OCI-LY7 (cell line): ENCODE results near the gene CRIP3. TPM values are rescaled to one million over a fixed set of nuclear protein-coding genes. Genes with fewer than 3 reads are reported as not detected.
"Not testable (repeated sequence)": the region's sequence is repeated elsewhere in the genome, so short reads cannot be mapped to it uniquely, and the experiment has no call there.

Source experiments
- Bru-seq: library from RNA; stranded (reverse); fragments of 400-500 nt; gene quantifications from one replicate; lab custom pipeline; 2021; lab: Mats Ljungman, UMichigan
- BruChase-seq, 2 experiments: library from RNA; stranded (reverse); fragments of 400-500 nt; gene quantifications; one replicate each; lab custom pipeline; 2021; lab: Mats Ljungman, UMichigan
- BruUV-seq: library from RNA; stranded (reverse); fragments of 400-500 nt; replicated peaks from 2 replicates; lab custom pipeline; 2021; lab: Mats Ljungman, UMichigan
- CTCF ChIA-PET: fragments of 300-600 bp; sonication (Branson Sonifier 250); formaldehyde crosslinking; loops from one replicate; lab custom pipeline; 2022; ENCODE audit warnings: antibody characterized with exemption; ENCODE audit not compliant: unreplicated experiment; lab: Charles Lee
- POLR2A ChIA-PET: fragments of 300-600 bp; sonication (Branson Sonifier 250); formaldehyde crosslinking; loops from one replicate; lab custom pipeline; 2022; ENCODE audit warnings: antibody characterized with exemption; lab: Charles Lee
- DNase-seq: peaks from one replicate; pipeline ENCODE4 v3.0.0-alpha.2; 2015; ENCODE audit warnings: low spot score
- H2AFZ ChIP-seq: fragments of 200-600 bp; sonication (generic), shearing (Covaris generic); 2 replicates; pipeline ENCODE4 v1.6.1; 2014; ENCODE audit warnings: mild to moderate bottlenecking, antibody characterized with exemption, low read length, moderate library complexity
- H3K27ac ChIP-seq: fragments of 200-600 bp; sonication (generic); 2 replicates; pipeline ENCODE4 v1.5.1; 2014; ENCODE audit warnings: mixed run types, low read depth, mild to moderate bottlenecking, moderate library complexity, low read length, inconsistent platforms; ENCODE audit not compliant: poor library complexity, severe bottlenecking
- H3K36me3 ChIP-seq: fragments of 200-600 bp; sonication (generic); 2 replicates; pipeline ENCODE4 v1.6.1; 2014; ENCODE audit warnings: mild to moderate bottlenecking, antibody characterized with exemption, low read length, moderate library complexity, mixed read lengths; ENCODE audit not compliant: insufficient read depth
- H3K4me1 ChIP-seq: fragments of 200-600 bp; sonication (generic); 2 replicates; pipeline ENCODE4 v1.5.1; 2014; ENCODE audit warnings: mild to moderate bottlenecking, low read length; ENCODE audit not compliant: insufficient read depth, poor library complexity, severe bottlenecking
- H3K4me2 ChIP-seq: fragments of 200-600 bp; sonication (generic); 2 replicates; pipeline ENCODE4 v1.6.1; 2014; ENCODE audit warnings: mild to moderate bottlenecking, low read length
- H3K4me3 ChIP-seq: fragments of 200-600 bp; sonication (generic); 2 replicates; pipeline ENCODE4 v1.5.1; 2014; ENCODE audit warnings: mild to moderate bottlenecking, low read depth, low read length; ENCODE audit not compliant: poor library complexity, severe bottlenecking
- H3K79me2 ChIP-seq: fragments of 200-600 bp; sonication (generic); 2 replicates; pipeline ENCODE4 v1.6.1; 2016; ENCODE audit warnings: low read depth, mild to moderate bottlenecking, low read length, moderate library complexity, mixed read lengths; ENCODE audit not compliant: insufficient read depth
- H3K9me2 ChIP-seq: fragments of 200-600 bp; sonication (generic); 2 replicates; pipeline ENCODE4 v1.6.1; 2016; ENCODE audit warnings: mild to moderate bottlenecking, low read length, mixed read lengths; ENCODE audit not compliant: insufficient read depth
- H3K9me3 ChIP-seq: fragments of 200-600 bp; sonication (generic); 2 replicates; pipeline ENCODE4 v1.6.1; 2014; ENCODE audit warnings: mild to moderate bottlenecking, mixed run types, low read length, mixed read lengths
- H4K20me1 ChIP-seq: fragments of 200-600 bp; sonication (generic); 2 replicates; pipeline ENCODE4 v1.6.1; 2014; ENCODE audit warnings: mild to moderate bottlenecking, antibody characterized with exemption, low read length, moderate library complexity, mixed read lengths; ENCODE audit not compliant: insufficient read depth
- CTCF ChIP-seq: fragments of 200-600 bp; sonication (generic); conservative IDR thresholded peaks from 2 replicates; pipeline ENCODE4 v1.5.1; 2014; ENCODE audit warnings: mild to moderate bottlenecking, antibody characterized with exemption, low read length, moderate library complexity, mixed read lengths
- EZH2phosphoT487 ChIP-seq: fragments of 200-600 bp; sonication (generic); IDR thresholded peaks from 2 replicates; pipeline ENCODE4 v1.6.1; 2018; ENCODE audit warnings: low read depth, borderline replicate concordance, mild to moderate bottlenecking, mixed run types, antibody characterized with exemption, low read length, moderate library complexity, mixed read lengths
- intact Hi-C: fragments of 100-400 bp; cut with micrococcal nuclease; formaldehyde crosslinking; loops from one replicate; pipeline ENCODE4 v1.10.0; 2022; ENCODE audit not compliant: unreplicated experiment
- long read RNA-seq: library from polyadenylated mRNA; stranded (forward); transcript quantifications from one replicate; pipeline ENCODE4 v2.0.0, GENCODE V29; 2022
- total RNA-seq, 2 experiments: library from RNA; depleted of rRNA in 1 of 2; stranded (reverse); fragments of >200 nt in 1 of 2; shearing (Covaris generic) in 1 of 2; gene quantifications; 2 replicates each; pipeline ENCODE4 v1.2.3, GENCODE V29; 2014 to 2022

CRIP3 gene, protein sequence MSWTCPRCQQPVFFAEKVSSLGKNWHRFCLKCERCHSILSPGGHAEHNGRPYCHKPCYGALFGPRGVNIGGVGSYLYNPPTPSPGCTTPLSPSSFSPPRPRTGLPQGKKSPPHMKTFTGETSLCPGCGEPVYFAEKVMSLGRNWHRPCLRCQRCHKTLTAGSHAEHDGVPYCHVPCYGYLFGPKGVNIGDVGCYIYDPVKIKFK
- 2.7 and 2.9 TPM in 2 replicates for total RNA-seq (2014; rRNA removed; shearing (Covaris generic))
- total RNA-seq (2022) = 1.7 TPM in 1 of 2 replicates, not detected in the other
- percentile 15 among the genes with signal in this experiment for Bru-seq, nascent RNA
- BruChase-seq, experiment 1, labeled RNA remaining after a 6-hour chase = percentile 27 among the genes with signal in this experiment
- percentile 20 among the genes with signal in this experiment for BruChase-seq, experiment 2, labeled RNA remaining after a 2-hour chase
- long read RNA-seq, partial matches to known transcripts = 0 of 1 reads
- long read RNA-seq, other reads (novel, unspliced or antisense) = 0 of 1 reads

DNA sequence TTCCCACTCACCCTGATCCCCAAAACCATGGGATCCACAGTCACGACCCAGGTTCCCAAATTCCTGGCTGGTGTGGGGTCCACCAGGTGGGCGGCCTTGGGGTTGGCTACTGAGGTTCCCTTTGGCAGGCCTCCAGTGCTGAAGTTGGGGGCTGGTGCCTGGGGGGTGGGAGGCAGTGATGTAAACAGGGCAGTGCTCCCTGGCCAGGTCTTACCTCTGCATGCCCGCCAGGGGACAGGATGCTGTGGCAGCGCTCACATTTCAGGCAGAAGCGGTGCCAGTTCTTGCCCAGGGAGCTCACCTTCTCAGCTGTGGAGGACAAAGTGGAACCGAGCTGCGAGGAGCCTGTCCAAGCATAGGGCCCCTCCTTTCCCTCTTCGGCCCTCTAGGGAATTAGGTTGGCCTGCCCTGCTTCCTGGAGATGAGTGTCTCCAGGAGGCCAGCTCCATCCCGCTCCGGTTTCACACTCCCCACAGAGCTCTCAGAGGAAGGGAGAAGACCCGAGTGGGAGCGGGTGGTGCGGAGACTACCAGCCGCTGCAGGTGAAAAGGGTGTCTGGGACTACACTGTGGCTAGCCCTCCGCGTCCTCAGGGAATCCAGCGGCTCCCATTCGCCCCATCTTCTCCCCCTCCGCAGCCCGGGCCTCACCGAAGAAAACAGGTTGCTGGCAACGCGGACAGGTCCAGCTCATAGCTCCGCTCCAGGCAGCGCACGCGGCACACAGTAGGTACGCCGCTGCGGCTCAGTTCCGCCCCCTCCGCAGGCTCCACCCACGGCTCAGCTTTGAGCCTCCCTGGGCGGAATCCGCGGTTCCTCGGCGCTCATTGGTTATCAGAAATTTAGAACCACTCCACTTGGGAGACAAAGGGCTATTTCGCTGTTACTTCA, at the start of gene CRIP3:
CRIP3 (minus strand) TSS at position 726 of the 889 bp plus-strand sequence; CDS start at position 692, 34 bp downstream.
- ChIA-PET CTCF (interaction anchor here (0.6 kb wide), 1 partner anchor 84 kb away, joined by 3 read pairs; no protein-coding TSS in a partner anchor), POLR2A (interaction anchor here (0.5 to 0.8 kb wide), 3 partner anchors 89 to 856 kb away, joined by 3 read pairs; partner anchors contain the start of gene TRERF1)
- no peak within 1 kb of the TSS for H3K27ac ChIP-seq

GRCh38 chr6:43355862-43356590, 47.4 kb upstream of the CRIP3 start:
- DNase-seq = peak; percentile 27
- POLR2A ChIA-PET = interaction anchor here (0.6 to 1.5 kb wide), 2 partner anchors 12 to 34 kb away, joined by 3 to 4 read pairs; no protein-coding TSS in a partner anchor
- CTCF ChIA-PET = no interaction called here
- H3K4me3 ChIP-seq = no peak overlapping the region
- no peaks in the 10 kb centered on the region for H3K9me2 ChIP-seq
- H3K79me2 ChIP-seq = peaks cover 3% of the 10 kb centered on the region; the same call in 1 of the 2 replicates
- TF ChIP-seq CTCF = peak; percentile 70
- no peak for TF ChIP-seq EZH2phosphoT487
- H3K36me3 ChIP-seq = peaks cover 93% of the 10 kb centered on the region
- intact Hi-C loops = no loop called here
- no peak overlapping the region for H3K27ac ChIP-seq
- H2AFZ ChIP-seq = no peak overlapping the region
- peaks cover 4% of the 10 kb centered on the region; the same call in 1 of the 2 replicates for H4K20me1 ChIP-seq
- H3K4me2 ChIP-seq = no peak overlapping the region
- BruUV-seq = no TSS peak
- H3K4me1 ChIP-seq = no peaks in the 10 kb centered on the region
- no peaks in the 10 kb centered on the region for H3K9me3 ChIP-seq

More for the DNA sequence above, at the start of gene CRIP3:
- TF ChIP-seq CTCF (peak; percentile 53), EZH2phosphoT487 (no peak)
- intact Hi-C loops = no loop called here
- Histone ChIP-seq H3K4me2 (peak within 1 kb of the TSS; percentile 60), H3K9me2 (no peaks in the 10 kb centered on the region), H4K20me1 (no peaks in the 10 kb centered on the region), H3K4me3 (peak within 1 kb of the TSS; percentile 59), H3K9me3 (no peaks in the 10 kb centered on the region), H3K79me2 (no peaks in the 10 kb centered on the region), H3K36me3 (no peaks in the 10 kb centered on the region), H2AFZ (peak within 1 kb of the TSS; percentile 60), H3K4me1 (peaks cover 18% of the 10 kb centered on the region)
- BruUV-seq = no TSS peak
- DNase-seq = peak; percentile 56

DNA sequence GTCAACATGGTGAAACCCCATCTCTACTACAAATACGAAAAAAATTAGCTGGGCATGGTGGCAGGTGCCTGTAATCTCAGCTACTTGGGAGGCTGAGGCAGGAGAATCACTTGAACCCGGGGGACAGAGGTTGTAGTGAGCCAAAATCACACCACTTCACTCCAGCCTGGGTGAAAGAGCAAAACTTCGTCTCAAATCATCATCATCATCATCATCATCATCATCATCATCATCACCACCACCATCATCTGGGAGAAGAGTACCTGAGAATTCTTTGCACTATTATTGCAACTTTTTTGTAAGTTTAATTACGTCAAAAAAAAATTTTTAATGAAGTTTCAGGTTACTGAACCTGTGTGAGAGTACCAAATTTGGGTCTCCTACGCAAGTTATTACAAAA, 43.3 kb upstream of the CRIP3 start:
- POLR2A ChIA-PET = interaction anchor here (1.0 kb wide), 1 partner anchor 9 kb away, joined by 4 read pairs; no protein-coding TSS in a partner anchor
- CTCF ChIA-PET = interaction anchor here (0.6 kb wide), 1 partner anchor 422 kb away, joined by 14 read pairs; the partner anchor contains the start of gene CNPY3

More for the DNA sequence above, 43.3 kb upstream of the CRIP3 start:
- peaks cover 84% of the 10 kb centered on the region for H3K36me3 ChIP-seq
- H3K4me1 ChIP-seq, H3K9me3 ChIP-seq, H2AFZ ChIP-seq, DNase-seq, H4K20me1 ChIP-seq, H3K4me3 ChIP-seq, BruUV-seq, intact Hi-C loops, H3K79me2 ChIP-seq, H3K27ac ChIP-seq, H3K4me2 ChIP-seq, H3K9me2 ChIP-seq: not testable (repeated sequence)
